Measurements from ENCODE around the gene MRPS24.

The MRPS24 gene

GRCh38 chr7:43869006-43869866 is at the start of gene MRPS24:
TSS of gene MRPS24 (minus strand) at chr7:43869517. CDS start at chr7:43869495, 22 bp downstream.
- peak; percentile 92 for DNase-seq (ENCODE audit: extremely low read depth, low read depth)
- TF ChIP-seq CTCF (IDR thresholded peaks at IDR 0.05; ENCODE audit: low read depth, low read length), result no peak

- no peak for TF ChIP-seq CTCF (IDR thresholded peaks at IDR 0.05; ENCODE audit: low read depth, low read length)
- no peak for DNase-seq (ENCODE audit: extremely low read depth, low read depth)
Observed at GRCh38 chr7:43915907-43916306, 46.6 kb upstream of the MRPS24 start.

- TF ChIP-seq CTCF (IDR thresholded peaks at IDR 0.05; ENCODE audit: low read depth, low read length), result no peak
- no peak for DNase-seq (ENCODE audit: extremely low read depth, low read depth)
Observed at GRCh38 chr7:43914795-43915194, 45.5 kb upstream of the MRPS24 start.

- no peak for DNase-seq (ENCODE audit: extremely low read depth, low read depth)
- TF ChIP-seq CTCF (IDR thresholded peaks at IDR 0.05; ENCODE audit: low read depth, low read length), result no peak
Observed at GRCh38 chr7:43906331-43907010, 37.2 kb upstream of the MRPS24 start, which contains the start of gene URGCP. TSS of gene URGCP (minus strand) at chr7:43906596. CDS start at chr7:43906575, 21 bp downstream.

- no peak for DNase-seq (ENCODE audit: extremely low read depth, low read depth)
- TF ChIP-seq CTCF (IDR thresholded peaks at IDR 0.05; ENCODE audit: low read depth, low read length), result no peak
Observed at GRCh38 chr7:43905956-43906330, 36.6 kb upstream of the MRPS24 start.

- TF ChIP-seq CTCF (IDR thresholded peaks at IDR 0.05; ENCODE audit: low read depth, low read length), result no peak
- no peak for DNase-seq (ENCODE audit: extremely low read depth, low read depth)
Observed at GRCh38 chr7:43905209-43905946, 36.1 kb upstream of the MRPS24 start.
